Cerebellar nuclear complex (tissue), 1 donor: ENCODE data around the gene ZMIZ1.

Experiments
- DNase-seq, 2 experiments: peaks; one replicate each; lab custom pipeline; 2025; lab: John Stamatoyannopoulos, UW

Gene ZMIZ1

DNA sequence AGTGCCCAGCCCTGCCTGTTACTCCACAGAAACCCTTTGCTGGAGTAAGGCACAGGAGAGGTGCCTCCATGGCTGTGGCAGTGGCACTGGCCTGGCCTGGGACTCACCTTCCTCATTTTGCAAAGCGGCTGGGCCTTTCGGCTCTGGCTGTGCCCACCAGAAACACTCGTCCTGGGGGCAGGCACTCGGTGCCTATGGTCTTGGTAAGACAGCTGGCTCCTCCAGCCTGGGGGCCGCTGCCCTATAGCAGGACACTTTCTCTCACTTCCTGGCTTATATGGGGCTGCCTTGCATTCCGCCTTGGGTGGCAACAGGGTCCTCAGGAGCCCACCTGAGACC, 13.2 kb downstream of the ZMIZ1 start:
- no peak for DNase-seq

DNA sequence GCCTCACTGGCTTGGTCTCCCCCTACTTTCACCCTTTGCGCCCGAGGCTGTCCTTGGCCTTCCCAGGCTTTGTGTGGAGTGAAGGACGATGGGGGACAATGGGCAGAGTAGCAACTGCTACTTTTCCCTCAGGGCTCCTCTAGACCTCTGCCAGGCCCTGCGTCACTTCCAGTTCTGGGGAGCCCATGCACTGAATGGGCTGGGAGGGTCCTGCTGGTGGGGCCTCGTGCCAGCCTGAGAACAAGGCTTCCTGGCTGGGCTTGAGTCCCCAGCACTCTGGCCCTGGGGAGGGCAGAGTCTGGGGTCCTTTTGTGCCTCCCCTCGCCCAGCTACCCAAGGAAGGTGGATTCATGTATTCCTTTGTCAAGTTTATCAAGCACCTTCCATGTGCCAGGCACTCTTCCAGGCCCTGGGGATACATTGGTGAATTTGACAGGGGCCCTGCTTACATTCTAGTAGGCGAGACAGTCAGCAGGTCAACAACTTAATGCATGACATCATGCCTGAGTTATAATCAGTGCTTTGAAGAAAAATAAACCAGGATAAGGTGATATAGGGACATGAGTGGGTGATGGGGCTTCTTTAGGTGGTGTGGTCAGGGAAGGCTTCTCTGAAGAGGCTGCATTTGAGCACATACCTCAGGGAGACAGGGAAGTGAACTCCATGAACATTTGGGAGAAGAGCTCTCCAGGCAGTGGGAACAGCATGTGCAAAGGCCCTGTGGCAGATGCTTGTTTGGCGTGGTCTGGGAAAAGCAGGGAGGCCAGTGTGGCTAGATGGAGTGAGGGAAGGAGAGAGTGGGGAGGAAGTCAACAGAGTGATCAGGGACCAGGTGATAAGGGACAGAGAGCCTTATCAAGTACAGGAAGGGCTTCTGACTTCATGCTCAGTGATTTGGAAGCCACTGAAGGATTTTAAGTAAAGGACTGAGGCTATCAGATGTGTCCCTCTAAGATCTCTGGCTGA, 14.1 kb downstream of the ZMIZ1 start:
- no peak for DNase-seq

DNA sequence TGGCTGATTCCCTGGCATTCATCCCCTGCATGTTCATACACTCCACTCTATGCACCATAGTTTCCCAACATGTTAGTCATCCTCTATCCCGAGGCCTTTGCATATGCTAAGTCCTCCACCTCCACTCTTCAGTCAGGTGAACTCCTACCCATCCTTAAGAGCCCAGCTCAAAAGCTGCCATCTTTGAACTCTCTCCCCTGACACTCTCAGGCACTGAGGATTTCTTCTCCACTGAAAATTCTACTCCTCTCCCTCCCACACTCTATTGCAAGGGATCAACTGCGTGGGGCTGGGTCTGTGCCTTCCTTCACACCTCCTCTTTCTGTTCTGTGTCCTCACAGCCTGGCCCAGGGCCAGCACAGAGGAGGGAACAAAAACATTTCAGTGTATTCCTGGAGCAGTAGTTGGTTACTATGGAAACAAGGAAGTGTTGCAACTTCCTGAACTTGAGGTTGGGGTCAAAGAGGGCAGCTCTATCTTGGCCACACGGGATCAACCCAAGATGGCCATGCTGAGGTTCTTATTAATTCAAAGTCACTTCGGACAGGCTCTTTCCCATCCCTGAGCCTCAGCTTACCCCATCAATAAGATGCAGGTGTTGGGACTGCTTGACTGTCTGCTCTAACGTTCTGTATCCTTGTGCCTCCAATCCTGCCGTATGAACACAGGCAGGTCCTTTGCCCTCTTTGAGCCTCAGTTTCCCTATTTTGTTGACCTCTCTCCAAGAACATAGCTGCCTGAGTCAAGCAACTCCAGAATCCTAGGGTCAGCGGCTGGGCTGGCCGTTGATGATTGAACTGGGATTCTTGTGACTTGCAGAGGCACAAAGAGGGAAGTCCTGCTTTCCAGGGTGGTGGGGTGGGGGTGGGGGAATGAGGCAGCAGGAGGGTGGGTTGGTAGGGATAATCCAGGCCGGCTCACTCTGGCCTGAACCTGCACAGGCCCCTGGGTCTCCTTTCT, 15.5 kb downstream of the ZMIZ1 start:
- DNase-seq, result no peak

DNA sequence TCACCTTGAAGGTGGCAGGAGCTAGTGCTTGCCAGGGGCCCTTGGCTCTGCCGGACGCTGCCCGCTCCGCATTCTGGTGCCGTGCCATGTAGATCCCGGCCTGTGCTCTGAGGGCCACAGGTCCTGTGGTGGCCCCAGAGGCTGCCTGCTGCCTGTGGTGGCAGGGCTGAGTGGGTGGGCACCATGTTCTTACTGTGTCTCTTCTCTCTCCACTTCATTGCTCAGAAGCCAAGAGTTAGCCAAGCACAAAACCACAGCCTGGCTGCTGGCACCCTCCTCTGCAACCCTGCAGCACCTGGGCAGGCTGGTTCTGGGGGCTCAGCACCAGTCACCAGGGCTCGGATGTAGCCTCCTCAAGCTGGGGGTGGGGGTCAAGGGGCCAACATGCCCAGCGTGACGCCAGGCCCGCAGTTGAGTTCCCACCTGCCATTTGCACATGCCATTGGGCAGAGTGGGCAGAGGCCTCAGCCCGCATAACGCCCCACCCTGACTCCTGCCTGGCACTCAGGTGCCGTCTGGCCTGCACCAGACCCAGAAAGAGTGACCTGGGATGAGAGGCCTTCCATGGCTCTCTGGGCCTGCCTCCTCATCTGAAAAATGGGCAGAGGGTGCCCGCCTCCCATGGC, 16.3 kb downstream of the ZMIZ1 start:
- no peak for DNase-seq

DNA sequence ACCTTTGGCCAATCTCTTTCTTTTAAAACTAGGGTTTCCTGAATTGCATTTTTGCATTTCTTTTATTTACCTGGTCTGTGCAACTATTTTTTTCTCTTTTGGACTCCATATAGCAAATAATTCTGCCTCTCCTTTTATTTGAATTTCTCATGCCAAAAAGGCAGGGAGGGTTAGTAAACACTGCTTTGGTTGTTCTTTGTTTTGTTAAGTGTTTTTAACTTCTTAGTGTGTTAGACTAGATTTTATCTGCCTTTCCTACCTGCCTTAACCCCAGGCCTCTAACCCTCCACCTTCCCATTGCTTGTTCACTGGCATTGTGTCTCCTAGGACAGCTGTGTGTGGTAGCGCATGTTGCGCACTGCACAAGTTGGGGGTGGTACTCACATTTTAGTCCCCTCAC, 18.1 kb downstream of the ZMIZ1 start:
- no peak for DNase-seq

DNA sequence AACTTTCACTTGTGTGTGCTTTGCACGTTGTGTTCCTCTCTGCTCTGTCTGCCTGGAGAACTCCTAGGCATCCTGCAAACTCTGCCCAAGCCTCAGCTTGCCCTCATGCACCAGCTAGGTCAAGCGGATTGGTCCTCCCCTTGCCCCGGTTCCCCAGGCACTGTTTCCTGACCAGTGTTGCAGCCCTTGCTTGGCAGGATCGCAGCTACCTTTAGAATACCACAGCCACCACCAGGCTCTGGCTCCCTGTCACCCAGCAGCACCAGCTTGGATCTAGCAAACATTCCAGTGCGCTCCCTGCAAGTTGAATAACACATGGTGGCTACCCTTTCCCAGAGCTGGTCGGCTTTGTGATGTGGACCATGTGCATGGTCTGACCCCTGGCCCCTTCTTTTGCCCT, 19.0 kb downstream of the ZMIZ1 start:
- no peak for DNase-seq

DNA sequence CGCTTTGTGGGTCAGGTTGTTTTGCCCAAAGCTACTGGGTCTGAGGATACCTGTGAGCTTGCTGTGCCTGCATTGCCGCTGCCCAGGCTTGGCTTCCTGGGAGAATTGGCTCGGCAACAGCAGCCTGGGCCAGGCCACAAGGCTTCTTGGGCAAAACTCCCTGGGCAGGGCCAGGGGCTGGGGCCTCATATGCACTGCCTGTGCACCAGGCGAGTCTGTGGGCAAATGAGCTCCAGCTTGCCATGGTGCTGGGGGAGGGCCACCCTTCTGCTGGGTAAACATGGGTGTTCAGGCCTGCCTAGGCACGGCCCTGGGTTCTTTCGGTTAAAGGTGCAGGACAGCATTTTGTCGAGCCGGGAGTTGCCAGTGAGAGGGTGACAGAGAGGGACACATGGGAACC, 19.4 kb downstream of the ZMIZ1 start:
- DNase-seq, result no peak

DNA sequence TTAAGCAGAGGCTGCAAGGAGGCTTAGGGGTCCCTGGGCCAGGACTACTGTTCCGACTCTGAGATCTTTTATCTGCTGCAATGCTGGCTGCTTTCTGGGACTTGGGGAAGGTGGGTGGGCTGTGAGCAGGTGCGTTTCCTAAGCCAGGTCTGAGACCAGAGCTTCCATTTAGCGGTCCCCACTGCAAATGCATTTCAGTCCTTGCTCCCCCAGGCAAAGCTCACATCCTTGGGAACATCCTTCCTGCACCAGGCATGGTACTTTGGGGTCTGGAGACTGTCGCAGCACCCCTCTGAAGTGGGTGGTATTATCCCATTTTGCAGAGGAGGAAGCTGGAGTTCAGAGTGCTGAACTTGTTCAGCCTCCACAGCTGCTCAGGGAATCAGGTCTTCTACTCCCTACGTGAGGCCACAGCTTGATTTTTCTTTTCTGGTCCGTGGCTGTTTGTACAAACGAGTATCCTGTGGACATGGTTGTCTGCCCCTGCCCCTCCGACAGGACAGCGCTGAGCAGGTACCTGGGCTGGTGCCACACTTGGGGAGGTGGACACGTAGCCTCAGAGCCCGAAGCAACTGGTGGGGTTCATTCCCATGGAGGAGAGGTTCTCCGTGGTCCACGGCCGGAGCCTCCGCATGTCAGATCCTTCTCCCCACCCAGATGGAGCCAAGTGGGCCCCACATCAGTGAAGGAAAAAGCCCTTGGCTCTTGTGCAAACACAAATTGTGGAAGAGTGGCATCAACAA, 20.0 kb downstream of the ZMIZ1 start:
- no peak for DNase-seq

DNA sequence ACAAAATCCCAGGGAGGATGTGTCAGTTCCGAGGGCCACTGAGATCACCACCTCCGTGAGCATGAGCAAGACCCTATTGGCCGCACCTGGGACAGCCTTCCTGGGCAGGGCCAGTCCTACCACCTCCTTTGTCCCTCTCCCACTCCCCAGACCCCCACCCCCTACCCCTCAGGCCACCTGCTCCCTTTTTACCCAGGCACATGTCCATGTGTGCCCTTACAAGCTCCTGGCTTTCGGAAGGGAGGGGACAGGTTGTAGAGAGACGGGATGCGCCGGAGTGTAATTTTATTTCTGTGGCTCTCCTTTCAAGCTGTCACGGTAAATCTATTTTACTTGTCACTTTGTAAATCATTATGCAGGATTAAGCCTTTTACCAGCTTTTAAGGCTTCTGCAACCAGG, 20.9 kb downstream of the ZMIZ1 start:
- no peak for DNase-seq

DNA sequence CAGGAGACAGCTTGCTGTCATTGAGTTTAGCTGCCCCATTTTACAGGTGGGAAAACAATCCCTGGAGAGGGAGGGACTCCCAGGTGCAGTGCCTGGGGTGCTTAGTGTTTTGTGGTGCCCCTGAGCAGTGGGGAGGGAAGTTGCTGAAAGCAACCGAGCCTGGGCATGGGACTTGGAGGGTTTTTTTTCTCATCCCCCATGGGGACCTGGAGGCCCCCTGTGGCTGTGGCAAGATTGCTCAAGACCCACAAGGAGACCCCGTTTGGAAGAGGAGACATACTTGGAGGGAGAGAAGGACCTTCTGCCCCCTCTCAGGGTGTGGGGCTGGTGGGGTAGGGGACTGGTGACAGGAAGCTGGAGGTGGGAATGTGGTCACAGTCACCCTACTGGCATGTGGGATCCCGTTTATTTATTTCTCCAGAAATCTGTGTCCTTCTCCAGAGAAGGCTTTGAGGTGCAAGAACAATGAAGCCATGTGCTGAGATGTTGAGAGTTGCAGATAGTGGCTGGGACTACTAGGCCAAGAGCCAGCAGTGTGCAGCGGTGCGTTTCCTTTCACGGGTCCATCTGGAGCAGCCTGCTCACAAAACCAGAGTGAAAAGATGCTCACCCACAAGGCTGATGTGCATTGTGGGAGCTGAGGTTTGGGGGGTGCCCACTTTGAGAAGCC, 21.5 kb downstream of the ZMIZ1 start:
- DNase-seq, result no peak

DNA sequence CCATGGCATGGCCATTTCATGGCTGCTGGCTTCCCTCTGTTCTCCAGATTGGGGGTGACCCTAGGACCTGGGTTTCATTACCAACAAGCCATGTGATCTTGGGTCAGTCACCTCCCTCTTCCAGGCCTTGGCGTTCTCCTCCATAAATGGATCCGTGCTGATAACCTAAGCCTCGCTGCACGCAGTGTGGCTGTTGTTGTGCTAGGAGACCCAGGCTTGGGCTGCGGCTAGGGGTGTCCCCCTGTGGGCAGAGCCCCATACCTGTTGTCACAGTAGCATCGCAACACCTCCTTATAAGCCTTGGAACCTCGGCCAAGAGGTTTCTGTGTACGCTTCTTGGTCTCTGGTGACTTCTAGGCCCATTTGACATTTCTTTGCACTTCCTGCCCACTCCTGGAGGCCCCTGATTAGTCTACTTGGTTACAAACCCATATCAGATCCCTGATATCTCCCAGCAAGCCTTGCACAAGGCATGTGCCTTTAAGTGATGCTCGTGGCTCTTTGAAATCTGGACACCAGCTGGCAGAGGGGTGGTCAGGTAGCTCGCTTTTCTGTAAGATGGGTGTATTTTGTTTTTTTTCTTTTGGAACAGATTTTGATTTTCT, 23.6 kb downstream of the ZMIZ1 start:
- no peak for DNase-seq

DNA sequence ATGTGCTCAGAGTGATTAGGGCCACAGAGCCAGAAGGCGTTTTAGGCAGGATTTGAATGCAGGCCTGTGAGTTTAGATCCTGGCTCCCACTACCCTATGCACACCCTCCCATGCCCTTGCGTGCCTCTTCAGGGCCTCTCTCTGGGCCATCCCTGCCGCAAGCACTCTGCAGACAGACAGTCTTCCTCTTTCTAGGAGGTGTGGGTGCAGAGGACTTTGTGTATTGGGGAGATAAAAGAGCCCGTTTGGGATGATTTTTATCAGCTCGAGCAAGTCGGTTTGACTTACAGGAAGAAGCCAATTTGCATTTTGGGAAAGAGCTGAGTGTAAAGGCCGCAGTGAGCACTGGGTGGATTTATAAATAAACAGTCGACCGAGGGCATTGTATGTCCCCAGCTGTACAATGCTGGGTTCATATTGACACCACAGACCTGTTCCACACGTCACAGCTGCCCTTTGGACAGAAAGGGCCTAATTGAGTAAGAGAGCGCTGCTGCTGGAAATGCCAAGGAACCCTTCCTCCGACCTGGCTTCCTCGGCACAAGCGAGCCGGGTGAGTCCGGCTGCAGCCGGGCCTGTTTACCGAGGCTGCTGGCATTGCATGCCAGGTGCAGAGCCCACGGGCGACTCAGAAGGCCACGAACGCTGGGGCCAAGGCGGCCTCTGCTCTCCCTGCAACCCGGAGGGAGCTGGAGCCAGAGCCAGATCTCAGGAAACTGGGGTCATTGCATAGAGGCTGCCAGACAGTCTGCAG, 25.1 kb downstream of the ZMIZ1 start:
- no peak for DNase-seq

DNA sequence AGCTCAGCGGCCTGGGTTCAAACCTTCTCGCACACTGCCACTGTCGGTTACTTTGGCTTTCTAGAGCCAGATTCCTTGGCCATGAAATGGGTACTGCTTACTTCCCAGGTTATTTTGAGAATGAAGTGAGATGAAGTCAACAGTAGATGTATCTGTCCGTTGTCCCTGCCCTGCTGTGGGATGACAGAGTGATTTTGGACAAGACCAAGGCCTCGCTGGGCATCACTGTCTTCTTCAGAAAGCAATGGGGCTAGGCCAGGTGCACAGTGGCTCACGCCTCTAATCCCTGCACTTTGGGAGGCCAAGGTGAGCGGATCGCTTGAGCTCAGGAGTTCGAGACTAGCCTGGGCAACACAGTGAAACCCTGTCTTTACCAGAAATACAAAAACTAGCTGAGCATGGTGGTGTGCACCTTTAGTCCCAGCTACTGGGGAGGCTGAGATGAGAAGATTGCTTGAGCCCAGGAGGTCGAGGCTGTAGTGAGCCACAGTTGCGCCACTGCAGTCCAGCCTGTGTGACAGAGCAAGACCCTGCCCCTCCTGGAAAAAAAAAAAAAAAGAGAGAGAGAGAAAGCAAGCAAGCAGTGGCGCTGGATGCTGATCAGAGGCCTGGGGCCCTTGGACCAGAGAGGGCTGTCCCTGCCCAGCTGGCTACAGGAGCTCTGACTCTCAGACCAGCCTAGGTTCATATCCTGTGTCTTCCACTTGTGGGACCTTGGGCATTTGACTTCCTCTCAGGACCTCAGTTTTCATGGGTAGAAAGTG, 25.8 kb downstream of the ZMIZ1 start:
- DNase-seq, result no peak

DNA sequence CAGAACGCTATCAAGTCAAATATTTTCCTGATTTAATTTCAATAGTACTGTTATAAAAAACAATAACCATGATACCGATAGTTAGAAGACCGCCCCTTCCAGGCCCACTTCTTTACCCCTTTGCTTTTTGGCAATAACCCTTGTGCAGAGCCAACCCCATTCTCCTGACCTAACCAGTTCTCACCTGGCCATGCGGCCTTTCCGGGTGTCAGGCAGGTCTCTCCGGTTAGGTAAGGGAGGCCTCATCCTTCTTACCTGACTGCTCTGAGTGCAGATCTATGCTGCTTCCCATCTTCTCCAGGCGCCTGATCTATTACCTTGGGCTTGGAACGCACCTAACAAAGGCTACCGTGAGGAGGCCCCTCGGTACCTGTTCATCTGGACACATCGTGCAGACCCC, 26.6 kb downstream of the ZMIZ1 start:
- DNase-seq, result no peak

DNA sequence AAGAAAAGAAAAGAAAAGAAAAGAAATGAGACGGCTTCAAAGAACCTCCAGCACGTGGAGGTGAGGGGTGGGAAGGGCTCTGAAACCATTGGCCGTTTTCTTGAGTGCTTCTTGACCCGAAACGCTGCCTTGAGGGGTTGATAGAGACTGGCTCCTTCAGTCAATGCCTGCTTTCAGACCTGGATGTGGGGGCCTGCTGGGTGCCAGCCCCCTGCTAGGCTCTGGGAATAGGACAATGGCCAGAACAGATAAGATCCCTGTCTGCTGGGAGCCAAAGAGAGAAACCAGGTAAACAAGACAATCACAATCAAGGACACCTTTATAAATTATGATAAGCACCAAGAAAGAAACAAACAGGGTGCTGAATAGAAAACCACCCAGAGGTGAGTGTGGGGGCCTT, 27.7 kb downstream of the ZMIZ1 start:
- no peak for DNase-seq

DNA sequence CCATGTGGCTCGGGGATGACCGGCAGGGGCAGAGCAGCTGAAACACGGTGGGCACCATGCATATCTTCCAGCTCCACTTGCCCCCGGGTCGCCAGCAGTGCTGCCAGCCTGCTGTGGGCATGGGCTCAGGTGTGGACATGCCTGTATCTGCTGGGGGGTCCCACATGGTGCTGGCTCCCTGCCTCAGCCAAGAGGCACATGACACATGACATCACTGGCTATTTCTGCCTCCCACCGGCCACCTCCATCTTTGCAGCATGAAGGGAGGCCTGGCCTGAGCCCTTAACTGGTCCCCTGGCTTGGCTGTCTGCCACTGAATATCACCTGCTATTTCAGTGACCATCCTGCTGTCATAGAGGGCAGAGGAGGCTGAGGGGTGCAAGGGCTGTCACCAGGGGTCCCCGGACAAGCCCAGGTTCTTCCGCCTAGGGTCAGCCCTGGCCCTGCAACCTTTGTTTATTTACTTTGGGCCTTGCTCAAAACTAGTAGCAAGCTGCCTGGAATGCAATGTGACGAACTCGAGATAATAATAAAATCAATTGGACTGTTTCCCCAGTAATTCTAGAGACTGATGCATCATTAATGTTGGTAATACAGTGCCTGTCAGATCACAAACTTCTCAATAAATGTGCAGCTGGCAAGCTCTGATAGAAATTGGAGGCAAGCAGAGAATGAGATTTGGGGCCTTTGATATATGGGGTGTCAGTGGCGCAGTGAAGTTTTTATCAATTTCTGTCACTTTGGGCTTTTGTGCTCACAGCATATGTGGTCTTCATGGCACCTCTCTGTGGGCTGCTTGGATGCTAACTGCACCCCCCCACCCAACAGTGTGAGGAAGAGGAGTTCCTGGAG, 28.5 kb downstream of the ZMIZ1 start:
- DNase-seq, result no peak

DNA sequence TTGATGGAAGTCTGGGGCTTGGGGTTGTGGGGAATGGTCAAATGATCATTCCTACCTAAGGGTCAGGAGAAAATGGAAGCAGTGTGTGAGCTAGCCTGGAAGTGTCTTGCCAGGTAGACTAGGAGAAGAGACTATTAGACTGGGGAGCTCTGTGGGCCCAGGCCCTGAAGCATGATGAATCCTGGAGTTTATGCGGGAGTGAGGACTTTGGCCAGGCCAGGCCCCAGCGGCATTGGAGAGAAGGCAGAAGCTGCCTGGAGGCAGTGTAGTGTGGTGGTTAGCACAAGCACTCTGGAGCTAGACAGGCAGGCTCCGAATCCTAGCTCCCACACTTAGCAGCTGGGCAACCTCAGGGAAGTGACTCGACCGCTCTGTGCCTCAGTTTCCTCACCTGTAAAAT, 29.3 kb downstream of the ZMIZ1 start:
- DNase-seq, result no peak

DNA sequence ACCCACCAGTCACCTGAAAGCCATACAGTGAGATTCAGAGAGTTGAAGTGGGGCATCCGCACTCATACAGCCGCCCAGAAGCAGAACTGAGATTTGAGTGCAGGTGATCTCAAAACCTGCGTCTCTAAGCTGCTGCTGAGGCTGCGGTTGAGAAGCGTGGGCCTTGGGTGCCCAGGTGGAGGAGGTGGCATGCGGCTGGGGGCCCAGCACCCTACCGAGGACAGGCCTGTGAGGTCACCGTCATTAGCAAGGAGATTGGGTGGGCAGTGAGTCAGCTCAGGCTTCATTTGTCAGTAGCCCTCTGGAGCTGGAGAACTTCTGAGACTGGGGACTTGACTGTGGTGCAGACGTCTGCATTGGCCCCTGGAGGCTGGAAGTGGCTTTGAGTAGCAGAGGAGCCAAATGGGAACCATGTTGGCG, 29.8 kb downstream of the ZMIZ1 start:
- no peak for DNase-seq
